ENCODE results near the gene KLF11. TPM values are rescaled to one million over a fixed set of nuclear protein-coding genes. Genes with fewer than 3 reads are reported as not detected.

The KLF11 gene
- polyA plus RNA-seq, 1 of the 3 experiments (the other 2 are of a cell fraction): 9.5 TPM

- Histone ChIP-seq H3K27me3 (ENCODE audit: insufficient read depth) (no peaks in the 10 kb centered on the region), H3K4me2 (no peak overlapping the region), H3K36me3 (replicated peaks in 1 of 2; ENCODE audit: control insufficient read depth in 1 of 2, insufficient read depth in 2 of 2, low read length in 1 of 2) (no peaks in the 10 kb centered on the region), H3K27ac (ENCODE audit: low read depth in 2 of 2, low read length in 1 of 2) (no peak overlapping the region), H3K9me2 (no peaks in the 10 kb centered on the region), H3K9me3 (0 out of 2 replicates have a peak, but pooled peaks cover 4% of the 10 kb centered on the region), H2AFZ (ENCODE audit: low read depth) (no peak overlapping the region), H4K20me1 (ENCODE audit: insufficient read depth) (no peaks in the 10 kb centered on the region), H3F3A (replicated peaks; ENCODE audit: insufficient read depth) (no peaks in the 10 kb centered on the region), H3K4me3 (ENCODE audit: low read depth in 2 of 2, low read length in 1 of 2) (no peak overlapping the region), H3K4me1 (ENCODE audit: control insufficient read depth in 1 of 2, insufficient read depth in 2 of 2, low read depth in 1 of 2, low read length in 1 of 2) (no peaks in the 10 kb centered on the region), H3K9ac (no peak overlapping the region), H3K79me2 (ENCODE audit: insufficient read depth) (no peaks in the 10 kb centered on the region)
- TF ChIP-seq FOXJ3 (CRISPR knock-in tag; IDR thresholded peaks at IDR 0.05): no peak
- TF ChIP-seq, protein P1, sequence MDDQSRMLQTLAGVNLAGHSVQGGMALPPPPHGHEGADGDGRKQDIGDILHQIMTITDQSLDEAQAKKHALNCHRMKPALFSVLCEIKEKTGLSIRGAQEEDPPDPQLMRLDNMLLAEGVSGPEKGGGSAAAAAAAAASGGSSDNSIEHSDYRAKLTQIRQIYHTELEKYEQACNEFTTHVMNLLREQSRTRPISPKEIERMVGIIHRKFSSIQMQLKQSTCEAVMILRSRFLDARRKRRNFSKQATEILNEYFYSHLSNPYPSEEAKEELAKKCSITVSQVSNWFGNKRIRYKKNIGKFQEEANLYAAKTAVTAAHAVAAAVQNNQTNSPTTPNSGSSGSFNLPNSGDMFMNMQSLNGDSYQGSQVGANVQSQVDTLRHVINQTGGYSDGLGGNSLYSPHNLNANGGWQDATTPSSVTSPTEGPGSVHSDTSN (IDR thresholded peaks at IDR 0.05): no peak
- no peak for TF ChIP-seq RXRA (IDR thresholded peaks at IDR 0.05; ENCODE audit: borderline replicate concordance, low read depth)
- no peak for TF ChIP-seq JUND (IDR thresholded peaks at IDR 0.05)
- TF ChIP-seq RCOR1 (IDR thresholded peaks at IDR 0.05; ENCODE audit: low read length): no peak
- no peak for TF ChIP-seq USF2 (IDR thresholded peaks at IDR 0.05; ENCODE audit: borderline replicate concordance, low read depth, low read length)
- no peak for TF ChIP-seq SMC3 (IDR thresholded peaks at IDR 0.05; ENCODE audit: low read depth, low read length)
- TF ChIP-seq TCF12 (IDR thresholded peaks at IDR 0.05): no peak
- TF ChIP-seq EZH2phosphoT487 (IDR thresholded peaks at IDR 0.05; ENCODE audit: borderline replicate concordance, low read depth): no peak
- TF ChIP-seq SIN3A (IDR thresholded peaks at IDR 0.05; ENCODE audit: borderline replicate concordance, low read depth, low read length): no peak
- no peak for TF ChIP-seq EP300 (IDR thresholded peaks at IDR 0.05; ENCODE audit: borderline replicate concordance in 1 of 2, low read depth in 1 of 2, low read length in 1 of 2)
- ChIA-PET POLR2A (interaction anchor here (0.6 kb wide), 1 partner anchor 372 kb away, joined by 3 read pairs; no protein-coding TSS in a partner anchor), CTCF (interaction anchor here (0.7 to 28.7 kb wide), 8 partner anchors 8 to 369 kb away, joined by 3 to 946 read pairs (median 73); partner anchors contain the start of genes CYS1 and RRM2)
- DNase-seq: no peak
- 67% methylated on average over 2 of the region's 2 CpGs for WGBS (ENCODE audit: low lambda C conversion rate)
Observed at GRCh38 chr2:10067330-10067729, 24.0 kb downstream of the KLF11 start.

DNA sequence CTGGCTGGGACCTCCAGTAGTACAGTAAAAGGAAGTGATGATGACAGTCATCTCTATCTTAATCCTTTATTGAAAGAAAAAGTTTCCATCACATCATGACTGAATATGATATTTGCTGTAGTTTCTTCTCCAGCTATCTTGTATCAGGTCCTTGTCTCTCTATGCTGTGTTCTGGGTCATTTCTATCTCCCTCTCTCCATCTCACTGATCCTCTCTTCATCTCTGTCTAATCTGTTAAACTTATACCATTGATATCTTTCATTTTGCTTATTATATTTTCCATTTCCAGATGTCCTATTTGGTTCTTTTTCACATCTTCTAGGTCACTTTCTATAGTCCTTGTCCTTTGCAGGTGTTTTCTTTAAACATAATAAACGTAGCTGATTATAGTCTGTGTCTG is 24.5 kb downstream of the KLF11 start:
- Histone ChIP-seq H3F3A (replicated peaks; ENCODE audit: insufficient read depth) (no peaks in the 10 kb centered on the region), H3K36me3 (replicated peaks in 1 of 2; ENCODE audit: control insufficient read depth in 1 of 2, insufficient read depth in 2 of 2, low read length in 1 of 2) (no peaks in the 10 kb centered on the region), H3K27ac (ENCODE audit: low read depth in 2 of 2, low read length in 1 of 2) (no peak overlapping the region), H3K9ac (no peak overlapping the region), H3K79me2 (ENCODE audit: insufficient read depth) (no peaks in the 10 kb centered on the region), H3K4me1 (ENCODE audit: control insufficient read depth in 1 of 2, insufficient read depth in 2 of 2, low read depth in 1 of 2, low read length in 1 of 2) (peaks cover 0 to 2% of the 10 kb centered on the region in 2 experiments; a peak in 1 of 4 replicates), H4K20me1 (ENCODE audit: insufficient read depth) (no peaks in the 10 kb centered on the region), H3K9me2 (no peaks in the 10 kb centered on the region), H3K27me3 (ENCODE audit: insufficient read depth) (no peaks in the 10 kb centered on the region), H3K9me3 (0 out of 2 replicates have a peak, but pooled peaks cover 4% of the 10 kb centered on the region), H3K4me3 (ENCODE audit: low read depth in 2 of 2, low read length in 1 of 2) (no peak overlapping the region), H2AFZ (ENCODE audit: low read depth) (no peak overlapping the region), H3K4me2 (no peak overlapping the region)
- CTCF ChIA-PET: interaction anchor here (0.9 to 28.7 kb wide), 9 partner anchors 9 to 369 kb away, joined by 3 to 946 read pairs (median 26); partner anchors contain the start of genes CYS1 and RRM2
- POLR2A ChIA-PET: no interaction called here
- DNase-seq: no peak
- 51% methylated on average over 1 of the region's 1 CpG for WGBS (ENCODE audit: low lambda C conversion rate)
- TF ChIP-seq SMC3 (IDR thresholded peaks at IDR 0.05; ENCODE audit: low read depth, low read length) (no peak), JUND (IDR thresholded peaks at IDR 0.05) (no peak), RAD21 (IDR thresholded peaks at IDR 0.05; ENCODE audit: low read length) (no peak), ZBTB33 (IDR thresholded peaks at IDR 0.05; ENCODE audit: borderline replicate concordance, low read depth) (no peak), SIN3A (IDR thresholded peaks at IDR 0.05; ENCODE audit: borderline replicate concordance, low read depth, low read length) (no peak), CHD2 (IDR thresholded peaks at IDR 0.05; ENCODE audit: low read length, partially characterized antibody) (no peak), GATA2 (CRISPR knock-in tag; IDR thresholded peaks at IDR 0.05) (no peak), YY1 (IDR thresholded peaks at IDR 0.05; ENCODE audit: low read depth) (no peak), RXRA (IDR thresholded peaks at IDR 0.05; ENCODE audit: borderline replicate concordance, low read depth) (no peak), CTCF (IDR thresholded peaks at IDR 0.05) (no peak), EZH2phosphoT487 (IDR thresholded peaks at IDR 0.05; ENCODE audit: borderline replicate concordance, low read depth) (no peak), RCOR1 (IDR thresholded peaks at IDR 0.05; ENCODE audit: low read length) (no peak)
- TF ChIP-seq, protein P1 (IDR thresholded peaks at IDR 0.05): no peak
- TF ChIP-seq, protein P2, sequence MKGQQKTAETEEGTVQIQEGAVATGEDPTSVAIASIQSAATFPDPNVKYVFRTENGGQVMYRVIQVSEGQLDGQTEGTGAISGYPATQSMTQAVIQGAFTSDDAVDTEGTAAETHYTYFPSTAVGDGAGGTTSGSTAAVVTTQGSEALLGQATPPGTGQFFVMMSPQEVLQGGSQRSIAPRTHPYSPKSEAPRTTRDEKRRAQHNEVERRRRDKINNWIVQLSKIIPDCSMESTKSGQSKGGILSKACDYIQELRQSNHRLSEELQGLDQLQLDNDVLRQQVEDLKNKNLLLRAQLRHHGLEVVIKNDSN (IDR thresholded peaks at IDR 0.05; ENCODE audit: borderline replicate concordance, low read depth): no peak
